Upper lobe of left lung (tissue), 4 donors: Measurements from ENCODE around the gene DNAJC2.
"Not testable (repeated sequence)": the region's sequence is repeated elsewhere in the genome, so short reads cannot be mapped to it uniquely, and the experiment has no call there.

Experiments
- CTCF ChIP-seq, 6 experiments: fragments of 450-650 bp in 4 of 6; fragments of 200-600 bp in 2 of 6; sonication (generic) in 2 of 6; IDR thresholded peaks; one replicate each; pipeline ENCODE4 v1.5.1; 2016 to 2019; ENCODE audit warnings: antibody characterized with exemption in 6 of 6
- EP300 ChIP-seq, 4 donors: sonication (generic); formaldehyde crosslinking; IDR thresholded peaks; one replicate each; pipeline ENCODE4 v1.5.1; 2017; ENCODE audit warnings: antibody characterized with exemption in 4 of 4, control low read depth in 2 of 4
- POLR2A ChIP-seq, 4 donors: fragments of 450-650 bp; IDR thresholded peaks; one replicate each; pipeline ENCODE4 v1.5.1; 2016 to 2017; ENCODE audit warnings: antibody characterized with exemption in 4 of 4, mild to moderate bottlenecking in 2 of 4

GRCh38 chr7:103273374-103273773 is 71.2 kb downstream of the DNAJC2 start:
- not testable (repeated sequence) for TF ChIP-seq CTCF, POLR2A, EP300 (IDR thresholded peaks at IDR 0.05)
